ENCODE results near the gene PPFIBP2.

The PPFIBP2 gene

DNA sequence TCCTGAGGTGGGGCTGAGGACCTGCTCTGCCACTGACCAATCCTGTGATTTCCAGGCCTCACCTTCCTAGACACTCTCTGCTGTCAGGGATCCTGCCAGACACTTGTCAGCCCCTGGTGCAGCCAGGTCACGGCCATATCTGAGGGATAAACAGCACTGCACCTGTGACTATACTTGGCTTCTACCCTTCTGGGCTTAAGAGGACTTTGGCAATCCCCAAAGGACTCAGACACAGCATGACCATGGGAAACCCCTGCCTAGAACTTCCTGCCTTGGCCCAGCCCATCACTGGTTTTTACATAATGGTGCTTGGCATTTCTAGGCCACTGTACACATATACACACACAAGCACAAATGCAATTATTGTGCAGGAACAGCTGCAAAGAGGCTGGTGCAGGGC is 40.1 kb upstream of the PPFIBP2 start:
- POLR2A ChIA-PET = no interaction called here
- Histone ChIP-seq H3K36me3 (ENCODE audit: control insufficient read depth in 2 of 2, insufficient read depth in 1 of 2, low read length in 2 of 2) (peaks cover 0 to 6% of the 10 kb centered on the region in 2 experiments; a peak in 1 of 3 replicates), H3K4me1 (ENCODE audit: control insufficient read depth, insufficient read depth, low read length) (no peaks in the 10 kb centered on the region), H3K4me3 (ENCODE audit: low read depth, low read length) (no peak overlapping the region), H3K9me3 (ENCODE audit: control insufficient read depth, insufficient read depth, low read depth, low read length) (no peaks in the 10 kb centered on the region), H3K27ac (ENCODE audit: extremely low read depth, low read depth, low read length) (no peak overlapping the region)
- TF ChIP-seq, protein P1, sequence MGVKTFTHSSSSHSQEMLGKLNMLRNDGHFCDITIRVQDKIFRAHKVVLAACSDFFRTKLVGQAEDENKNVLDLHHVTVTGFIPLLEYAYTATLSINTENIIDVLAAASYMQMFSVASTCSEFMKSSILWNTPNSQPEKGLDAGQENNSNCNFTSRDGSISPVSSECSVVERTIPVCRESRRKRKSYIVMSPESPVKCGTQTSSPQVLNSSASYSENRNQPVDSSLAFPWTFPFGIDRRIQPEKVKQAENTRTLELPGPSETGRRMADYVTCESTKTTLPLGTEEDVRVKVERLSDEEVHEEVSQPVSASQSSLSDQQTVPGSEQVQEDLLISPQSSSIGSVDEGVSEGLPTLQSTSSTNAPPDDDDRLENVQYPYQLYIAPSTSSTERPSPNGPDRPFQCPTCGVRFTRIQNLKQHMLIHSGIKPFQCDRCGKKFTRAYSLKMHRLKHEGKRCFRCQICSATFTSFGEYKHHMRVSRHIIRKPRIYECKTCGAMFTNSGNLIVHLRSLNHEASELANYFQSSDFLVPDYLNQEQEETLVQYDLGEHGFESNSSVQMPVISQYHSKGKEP (tag by site-specific recombination; IDR thresholded peaks at IDR 0.05) = no peak
- no peak for TF ChIP-seq ZNF248 (tag by site-specific recombination; IDR thresholded peaks at IDR 0.05)
- CTCF ChIA-PET = interaction anchor here (0.5 kb wide), 1 partner anchor 376 kb away, joined by 3 read pairs; no protein-coding TSS in a partner anchor

DNA sequence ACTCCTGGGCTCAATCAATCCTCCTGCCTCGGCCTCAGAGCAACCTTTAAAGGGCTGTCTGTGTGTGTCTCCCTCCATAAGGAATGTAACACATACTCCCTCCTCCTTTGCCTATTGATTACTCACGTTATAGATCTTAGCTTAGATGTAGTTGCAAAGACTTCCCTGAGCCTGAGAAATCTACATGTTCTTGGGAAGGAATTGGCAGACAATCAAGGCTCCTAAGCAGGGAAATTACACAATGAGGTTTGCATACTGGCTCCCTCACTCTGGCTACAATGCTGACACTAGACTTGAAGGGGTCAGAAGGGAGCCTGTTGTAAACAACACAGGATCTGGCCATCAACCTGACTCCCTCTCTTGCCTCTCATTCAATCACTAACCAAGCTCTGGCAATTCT is 33.7 kb upstream of the PPFIBP2 start:
- H3K4me1 ChIP-seq (ENCODE audit: control insufficient read depth, insufficient read depth, low read length) = no peaks in the 10 kb centered on the region
- TF ChIP-seq ZNF239 (tag by site-specific recombination; IDR thresholded peaks at IDR 0.05) (no peak), ZNF335 (tag by site-specific recombination; conservative IDR thresholded peaks at IDR 0.05) (no peak)
- TF ChIP-seq, protein P2, sequence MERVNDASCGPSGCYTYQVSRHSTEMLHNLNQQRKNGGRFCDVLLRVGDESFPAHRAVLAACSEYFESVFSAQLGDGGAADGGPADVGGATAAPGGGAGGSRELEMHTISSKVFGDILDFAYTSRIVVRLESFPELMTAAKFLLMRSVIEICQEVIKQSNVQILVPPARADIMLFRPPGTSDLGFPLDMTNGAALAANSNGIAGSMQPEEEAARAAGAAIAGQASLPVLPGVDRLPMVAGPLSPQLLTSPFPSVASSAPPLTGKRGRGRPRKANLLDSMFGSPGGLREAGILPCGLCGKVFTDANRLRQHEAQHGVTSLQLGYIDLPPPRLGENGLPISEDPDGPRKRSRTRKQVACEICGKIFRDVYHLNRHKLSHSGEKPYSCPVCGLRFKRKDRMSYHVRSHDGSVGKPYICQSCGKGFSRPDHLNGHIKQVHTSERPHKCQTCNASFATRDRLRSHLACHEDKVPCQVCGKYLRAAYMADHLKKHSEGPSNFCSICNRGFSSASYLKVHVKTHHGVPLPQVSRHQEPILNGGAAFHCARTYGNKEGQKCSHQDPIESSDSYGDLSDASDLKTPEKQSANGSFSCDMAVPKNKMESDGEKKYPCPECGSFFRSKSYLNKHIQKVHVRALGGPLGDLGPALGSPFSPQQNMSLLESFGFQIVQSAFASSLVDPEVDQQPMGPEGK (tag by site-specific recombination; IDR thresholded peaks at IDR 0.05) = no peak
- TF ChIP-seq, protein P3, sequence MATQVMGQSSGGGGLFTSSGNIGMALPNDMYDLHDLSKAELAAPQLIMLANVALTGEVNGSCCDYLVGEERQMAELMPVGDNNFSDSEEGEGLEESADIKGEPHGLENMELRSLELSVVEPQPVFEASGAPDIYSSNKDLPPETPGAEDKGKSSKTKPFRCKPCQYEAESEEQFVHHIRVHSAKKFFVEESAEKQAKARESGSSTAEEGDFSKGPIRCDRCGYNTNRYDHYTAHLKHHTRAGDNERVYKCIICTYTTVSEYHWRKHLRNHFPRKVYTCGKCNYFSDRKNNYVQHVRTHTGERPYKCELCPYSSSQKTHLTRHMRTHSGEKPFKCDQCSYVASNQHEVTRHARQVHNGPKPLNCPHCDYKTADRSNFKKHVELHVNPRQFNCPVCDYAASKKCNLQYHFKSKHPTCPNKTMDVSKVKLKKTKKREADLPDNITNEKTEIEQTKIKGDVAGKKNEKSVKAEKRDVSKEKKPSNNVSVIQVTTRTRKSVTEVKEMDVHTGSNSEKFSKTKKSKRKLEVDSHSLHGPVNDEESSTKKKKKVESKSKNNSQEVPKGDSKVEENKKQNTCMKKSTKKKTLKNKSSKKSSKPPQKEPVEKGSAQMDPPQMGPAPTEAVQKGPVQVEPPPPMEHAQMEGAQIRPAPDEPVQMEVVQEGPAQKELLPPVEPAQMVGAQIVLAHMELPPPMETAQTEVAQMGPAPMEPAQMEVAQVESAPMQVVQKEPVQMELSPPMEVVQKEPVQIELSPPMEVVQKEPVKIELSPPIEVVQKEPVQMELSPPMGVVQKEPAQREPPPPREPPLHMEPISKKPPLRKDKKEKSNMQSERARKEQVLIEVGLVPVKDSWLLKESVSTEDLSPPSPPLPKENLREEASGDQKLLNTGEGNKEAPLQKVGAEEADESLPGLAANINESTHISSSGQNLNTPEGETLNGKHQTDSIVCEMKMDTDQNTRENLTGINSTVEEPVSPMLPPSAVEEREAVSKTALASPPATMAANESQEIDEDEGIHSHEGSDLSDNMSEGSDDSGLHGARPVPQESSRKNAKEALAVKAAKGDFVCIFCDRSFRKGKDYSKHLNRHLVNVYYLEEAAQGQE (tag by site-specific recombination; IDR thresholded peaks at IDR 0.05) = no peak
- TF ChIP-seq, protein P4, sequence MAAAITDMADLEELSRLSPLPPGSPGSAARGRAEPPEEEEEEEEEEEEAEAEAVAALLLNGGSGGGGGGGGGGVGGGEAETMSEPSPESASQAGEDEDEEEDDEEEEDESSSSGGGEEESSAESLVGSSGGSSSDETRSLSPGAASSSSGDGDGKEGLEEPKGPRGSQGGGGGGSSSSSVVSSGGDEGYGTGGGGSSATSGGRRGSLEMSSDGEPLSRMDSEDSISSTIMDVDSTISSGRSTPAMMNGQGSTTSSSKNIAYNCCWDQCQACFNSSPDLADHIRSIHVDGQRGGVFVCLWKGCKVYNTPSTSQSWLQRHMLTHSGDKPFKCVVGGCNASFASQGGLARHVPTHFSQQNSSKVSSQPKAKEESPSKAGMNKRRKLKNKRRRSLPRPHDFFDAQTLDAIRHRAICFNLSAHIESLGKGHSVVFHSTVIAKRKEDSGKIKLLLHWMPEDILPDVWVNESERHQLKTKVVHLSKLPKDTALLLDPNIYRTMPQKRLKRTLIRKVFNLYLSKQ (tag by site-specific recombination; IDR thresholded peaks at IDR 0.05; ENCODE audit: borderline replicate concordance) = no peak
- POLR2A ChIA-PET = no interaction called here
- CTCF ChIA-PET = no interaction called here
- no peak overlapping the region for H3K4me3 ChIP-seq (ENCODE audit: low read depth, low read length)
- no peak overlapping the region for H3K27ac ChIP-seq (ENCODE audit: extremely low read depth, low read depth, low read length)
- no peaks in the 10 kb centered on the region for H3K36me3 ChIP-seq (ENCODE audit: control insufficient read depth in 2 of 2, insufficient read depth in 1 of 2, low read length in 2 of 2)
- H3K9me3 ChIP-seq (ENCODE audit: control insufficient read depth, insufficient read depth, low read depth, low read length) = no peaks in the 10 kb centered on the region

DNA sequence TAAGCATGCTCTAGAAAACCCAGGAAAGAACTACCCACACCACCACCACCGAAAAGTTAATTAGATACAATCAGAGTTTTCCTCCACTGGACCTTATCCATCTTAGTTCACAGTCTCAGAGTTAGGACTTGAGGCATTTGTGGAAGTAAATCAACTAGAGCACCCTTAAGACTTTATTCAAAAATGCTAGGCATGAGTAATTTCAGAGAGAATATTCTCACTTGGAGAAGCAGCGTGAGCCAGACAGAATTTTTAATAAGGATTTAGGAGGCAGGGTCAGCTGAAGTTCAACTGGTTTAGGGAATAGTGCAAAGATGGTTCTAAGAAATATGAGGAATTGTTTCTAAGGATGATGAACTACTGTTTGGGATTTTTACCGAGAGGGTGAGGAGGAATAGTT is 29.7 kb upstream of the PPFIBP2 start:
- H3K36me3 ChIP-seq (ENCODE audit: control insufficient read depth in 2 of 2, insufficient read depth in 1 of 2, low read length in 2 of 2) = no peaks in the 10 kb centered on the region
- CTCF ChIA-PET = interaction anchor here (0.6 kb wide), 1 partner anchor 747 kb away, joined by 3 read pairs; no protein-coding TSS in a partner anchor
- H3K4me1 ChIP-seq (ENCODE audit: control insufficient read depth, insufficient read depth, low read length) = no peaks in the 10 kb centered on the region
- TF ChIP-seq ZNF629 (tag by site-specific recombination; IDR thresholded peaks at IDR 0.05) (no peak), TRIM28 (IDR thresholded peaks at IDR 0.05; ENCODE audit: borderline replicate concordance, low read length) (no peak), ZNF391 (tag by site-specific recombination; IDR thresholded peaks at IDR 0.05; ENCODE audit: borderline replicate concordance, low read depth) (no peak), MZF1 (tag by site-specific recombination; IDR thresholded peaks at IDR 0.05; ENCODE audit: borderline replicate concordance) (no peak), ZNF266 (tag by site-specific recombination; IDR thresholded peaks at IDR 0.05; ENCODE audit: low read depth) (no peak)
- TF ChIP-seq, protein P5, sequence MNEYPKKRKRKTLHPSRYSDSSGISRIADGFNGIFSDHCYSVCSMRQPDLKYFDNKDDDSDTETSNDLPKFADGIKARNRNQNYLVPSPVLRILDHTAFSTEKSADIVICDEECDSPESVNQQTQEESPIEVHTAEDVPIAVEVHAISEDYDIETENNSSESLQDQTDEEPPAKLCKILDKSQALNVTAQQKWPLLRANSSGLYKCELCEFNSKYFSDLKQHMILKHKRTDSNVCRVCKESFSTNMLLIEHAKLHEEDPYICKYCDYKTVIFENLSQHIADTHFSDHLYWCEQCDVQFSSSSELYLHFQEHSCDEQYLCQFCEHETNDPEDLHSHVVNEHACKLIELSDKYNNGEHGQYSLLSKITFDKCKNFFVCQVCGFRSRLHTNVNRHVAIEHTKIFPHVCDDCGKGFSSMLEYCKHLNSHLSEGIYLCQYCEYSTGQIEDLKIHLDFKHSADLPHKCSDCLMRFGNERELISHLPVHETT (tag by site-specific recombination; IDR thresholded peaks at IDR 0.05) = no peak
- no peak overlapping the region for H3K27ac ChIP-seq (ENCODE audit: extremely low read depth, low read depth, low read length)
- H3K9me3 ChIP-seq (ENCODE audit: control insufficient read depth, insufficient read depth, low read depth, low read length) = no peaks in the 10 kb centered on the region
- no peak overlapping the region for H3K4me3 ChIP-seq (ENCODE audit: low read depth, low read length)
- POLR2A ChIA-PET = no interaction called here

Data from HEK293 (cell line).